HEK293T (cell line): Measurements from ENCODE around the gene ENKD1.

Source experiments
- HDGF ChIP-seq: fragments of 450-650 bp; IDR thresholded peaks from 2 replicates; pipeline ENCODE4 v1.6.1; 2017; ENCODE audit warnings: antibody characterized with exemption, borderline replicate concordance
- SUZ12 ChIP-seq: fragments of 450-650 bp; IDR thresholded peaks from 2 replicates; pipeline ENCODE4 v1.6.1; 2016; ENCODE audit warnings: mild to moderate bottlenecking
- TARDBP ChIP-seq: fragments of 450-650 bp; IDR thresholded peaks from 2 replicates; pipeline ENCODE4 v1.6.1; 2016

DNA sequence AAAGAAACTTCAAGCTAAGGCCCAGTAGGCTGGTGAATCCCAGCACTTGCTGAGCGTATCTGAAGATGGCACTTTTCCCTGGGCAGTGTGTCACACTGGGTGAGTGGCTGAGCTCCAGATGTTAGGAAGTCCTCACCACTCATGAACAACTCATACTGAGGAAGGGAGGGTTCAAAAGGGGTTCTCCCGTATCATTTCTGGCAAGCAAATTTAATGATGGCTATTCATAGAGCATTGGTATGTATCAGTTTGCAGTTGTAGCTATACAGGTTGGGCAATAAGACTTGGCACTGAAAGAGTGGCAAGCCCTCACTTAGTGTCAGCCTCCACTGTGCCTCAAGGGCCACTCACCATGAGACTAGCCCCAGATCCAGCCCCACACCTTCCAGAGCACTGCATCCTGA lies 41.8 kb upstream of the ENKD1 start:
- TF ChIP-seq HDGF (no peak), SUZ12 (no peak), TARDBP (no peak)
